ENCODE data around the gene ZNF609.

ZNF609 gene

GRCh38 chr15:64685230-64685888 lies 225.0 kb downstream of the ZNF609 start:
- Histone ChIP-seq H3K4me3 (ENCODE audit: low read depth, low read length) (no peak overlapping the region), H3K36me3 (ENCODE audit: control insufficient read depth, insufficient read depth, low read length) (peaks cover 49% of the 10 kb centered on the region), H3K27me3 (ENCODE audit: control insufficient read depth, insufficient read depth, low read length) (no peaks in the 10 kb centered on the region), H3K9me3 (ENCODE audit: control insufficient read depth, insufficient read depth, low read length) (no peaks in the 10 kb centered on the region), H3K4me1 (ENCODE audit: control insufficient read depth, insufficient read depth, low read length) (peaks cover 4% of the 10 kb centered on the region), H3K9ac (ENCODE audit: low read depth, low read length) (no peak overlapping the region)

- H3K9ac ChIP-seq (ENCODE audit: low read depth, low read length) = no peak overlapping the region
- no peaks in the 10 kb centered on the region for H3K9me3 ChIP-seq (ENCODE audit: control insufficient read depth, insufficient read depth, low read length)
- peaks cover 51% of the 10 kb centered on the region for H3K36me3 ChIP-seq (ENCODE audit: control insufficient read depth, insufficient read depth, low read length)
- peaks cover 4% of the 10 kb centered on the region for H3K4me1 ChIP-seq (ENCODE audit: control insufficient read depth, insufficient read depth, low read length)
- H3K4me3 ChIP-seq (ENCODE audit: low read depth, low read length) = no peak overlapping the region
- H3K27me3 ChIP-seq (ENCODE audit: control insufficient read depth, insufficient read depth, low read length) = no peaks in the 10 kb centered on the region
Observed at GRCh38 chr15:64686130-64686735, 225.9 kb downstream of the ZNF609 start.

- Histone ChIP-seq H3K9ac (ENCODE audit: low read depth, low read length) (no peak overlapping the region), H3K9me3 (ENCODE audit: control insufficient read depth, insufficient read depth, low read length) (no peaks in the 10 kb centered on the region), H3K36me3 (ENCODE audit: control insufficient read depth, insufficient read depth, low read length) (peaks cover 49% of the 10 kb centered on the region), H3K4me1 (ENCODE audit: control insufficient read depth, insufficient read depth, low read length) (peaks cover 4% of the 10 kb centered on the region), H3K27me3 (ENCODE audit: control insufficient read depth, insufficient read depth, low read length) (no peaks in the 10 kb centered on the region), H3K4me3 (ENCODE audit: low read depth, low read length) (no peak overlapping the region)
Observed at GRCh38 chr15:64687172-64687571, 226.8 kb downstream of the ZNF609 start.

- Histone ChIP-seq H3K4me1 (ENCODE audit: control insufficient read depth, insufficient read depth, low read length) (peaks cover 4% of the 10 kb centered on the region), H3K4me3 (ENCODE audit: low read depth, low read length) (no peak overlapping the region), H3K9ac (ENCODE audit: low read depth, low read length) (no peak overlapping the region), H3K36me3 (ENCODE audit: control insufficient read depth, insufficient read depth, low read length) (peaks cover 45% of the 10 kb centered on the region), H3K27me3 (ENCODE audit: control insufficient read depth, insufficient read depth, low read length) (no peaks in the 10 kb centered on the region), H3K9me3 (ENCODE audit: control insufficient read depth, insufficient read depth, low read length) (no peaks in the 10 kb centered on the region)
Observed at GRCh38 chr15:64687688-64688087, 227.3 kb downstream of the ZNF609 start.

GRCh38 chr15:64688770-64689169 lies 228.4 kb downstream of the ZNF609 start:
- Histone ChIP-seq H3K36me3 (ENCODE audit: control insufficient read depth, insufficient read depth, low read length) (peaks cover 40% of the 10 kb centered on the region), H3K4me1 (ENCODE audit: control insufficient read depth, insufficient read depth, low read length) (peaks cover 4% of the 10 kb centered on the region), H3K9ac (ENCODE audit: low read depth, low read length) (no peak overlapping the region), H3K27me3 (ENCODE audit: control insufficient read depth, insufficient read depth, low read length) (no peaks in the 10 kb centered on the region), H3K4me3 (ENCODE audit: low read depth, low read length) (no peak overlapping the region), H3K9me3 (ENCODE audit: control insufficient read depth, insufficient read depth, low read length) (no peaks in the 10 kb centered on the region)

- peaks cover 4% of the 10 kb centered on the region for H3K4me1 ChIP-seq (ENCODE audit: control insufficient read depth, insufficient read depth, low read length)
- peaks cover 36% of the 10 kb centered on the region for H3K36me3 ChIP-seq (ENCODE audit: control insufficient read depth, insufficient read depth, low read length)
- no peak overlapping the region for H3K4me3 ChIP-seq (ENCODE audit: low read depth, low read length)
- H3K27me3 ChIP-seq (ENCODE audit: control insufficient read depth, insufficient read depth, low read length) = no peaks in the 10 kb centered on the region
- H3K9me3 ChIP-seq (ENCODE audit: control insufficient read depth, insufficient read depth, low read length) = no peaks in the 10 kb centered on the region
- H3K9ac ChIP-seq (ENCODE audit: low read depth, low read length) = no peak overlapping the region
Observed at GRCh38 chr15:64690008-64690407, 229.6 kb downstream of the ZNF609 start.

- H3K9me3 ChIP-seq (ENCODE audit: control insufficient read depth, insufficient read depth, low read length) = no peaks in the 10 kb centered on the region
- no peak overlapping the region for H3K9ac ChIP-seq (ENCODE audit: low read depth, low read length)
- no peak overlapping the region for H3K4me3 ChIP-seq (ENCODE audit: low read depth, low read length)
- no peaks in the 10 kb centered on the region for H3K27me3 ChIP-seq (ENCODE audit: control insufficient read depth, insufficient read depth, low read length)
- H3K36me3 ChIP-seq (ENCODE audit: control insufficient read depth, insufficient read depth, low read length) = peaks cover 40% of the 10 kb centered on the region
- peaks cover 7% of the 10 kb centered on the region for H3K4me1 ChIP-seq (ENCODE audit: control insufficient read depth, insufficient read depth, low read length)
Observed at GRCh38 chr15:64690578-64691296, 230.4 kb downstream of the ZNF609 start.

- Histone ChIP-seq H3K27me3 (ENCODE audit: control insufficient read depth, insufficient read depth, low read length) (no peaks in the 10 kb centered on the region), H3K4me3 (ENCODE audit: low read depth, low read length) (no peak overlapping the region), H3K9me3 (ENCODE audit: control insufficient read depth, insufficient read depth, low read length) (no peaks in the 10 kb centered on the region), H3K9ac (ENCODE audit: low read depth, low read length) (no peak overlapping the region), H3K36me3 (ENCODE audit: control insufficient read depth, insufficient read depth, low read length) (peaks cover 36% of the 10 kb centered on the region), H3K4me1 (ENCODE audit: control insufficient read depth, insufficient read depth, low read length) (peaks cover 14% of the 10 kb centered on the region)
Observed at GRCh38 chr15:64691896-64692565, 231.7 kb downstream of the ZNF609 start.

GRCh38 chr15:64693134-64693533 lies 232.8 kb downstream of the ZNF609 start:
- Histone ChIP-seq H3K9ac (ENCODE audit: low read depth, low read length) (no peak overlapping the region), H3K27me3 (ENCODE audit: control insufficient read depth, insufficient read depth, low read length) (no peaks in the 10 kb centered on the region), H3K9me3 (ENCODE audit: control insufficient read depth, insufficient read depth, low read length) (no peaks in the 10 kb centered on the region), H3K4me3 (ENCODE audit: low read depth, low read length) (no peak overlapping the region), H3K36me3 (ENCODE audit: control insufficient read depth, insufficient read depth, low read length) (peaks cover 36% of the 10 kb centered on the region), H3K4me1 (ENCODE audit: control insufficient read depth, insufficient read depth, low read length) (peaks cover 20% of the 10 kb centered on the region)

- H3K9ac ChIP-seq (ENCODE audit: low read depth, low read length) = no peak overlapping the region
- peaks cover 24% of the 10 kb centered on the region for H3K36me3 ChIP-seq (ENCODE audit: control insufficient read depth, insufficient read depth, low read length)
- H3K9me3 ChIP-seq (ENCODE audit: control insufficient read depth, insufficient read depth, low read length) = no peaks in the 10 kb centered on the region
- peaks cover 29% of the 10 kb centered on the region for H3K4me1 ChIP-seq (ENCODE audit: control insufficient read depth, insufficient read depth, low read length)
- H3K27me3 ChIP-seq (ENCODE audit: control insufficient read depth, insufficient read depth, low read length) = no peaks in the 10 kb centered on the region
- no peak overlapping the region for H3K4me3 ChIP-seq (ENCODE audit: low read depth, low read length)
Observed at GRCh38 chr15:64694816-64695215, 234.4 kb downstream of the ZNF609 start.

- Histone ChIP-seq H3K9ac (ENCODE audit: low read depth, low read length) (no peak overlapping the region), H3K9me3 (ENCODE audit: control insufficient read depth, insufficient read depth, low read length) (no peaks in the 10 kb centered on the region), H3K36me3 (ENCODE audit: control insufficient read depth, insufficient read depth, low read length) (peaks cover 20% of the 10 kb centered on the region), H3K27me3 (ENCODE audit: control insufficient read depth, insufficient read depth, low read length) (no peaks in the 10 kb centered on the region), H3K4me1 (ENCODE audit: control insufficient read depth, insufficient read depth, low read length) (peaks cover 29% of the 10 kb centered on the region), H3K4me3 (ENCODE audit: low read depth, low read length) (no peak overlapping the region)
Observed at GRCh38 chr15:64695561-64695992, 235.2 kb downstream of the ZNF609 start.

All from iPS-15b (cell line).